ENCODE results near the gene CANT1.

CANT1 gene

DNA sequence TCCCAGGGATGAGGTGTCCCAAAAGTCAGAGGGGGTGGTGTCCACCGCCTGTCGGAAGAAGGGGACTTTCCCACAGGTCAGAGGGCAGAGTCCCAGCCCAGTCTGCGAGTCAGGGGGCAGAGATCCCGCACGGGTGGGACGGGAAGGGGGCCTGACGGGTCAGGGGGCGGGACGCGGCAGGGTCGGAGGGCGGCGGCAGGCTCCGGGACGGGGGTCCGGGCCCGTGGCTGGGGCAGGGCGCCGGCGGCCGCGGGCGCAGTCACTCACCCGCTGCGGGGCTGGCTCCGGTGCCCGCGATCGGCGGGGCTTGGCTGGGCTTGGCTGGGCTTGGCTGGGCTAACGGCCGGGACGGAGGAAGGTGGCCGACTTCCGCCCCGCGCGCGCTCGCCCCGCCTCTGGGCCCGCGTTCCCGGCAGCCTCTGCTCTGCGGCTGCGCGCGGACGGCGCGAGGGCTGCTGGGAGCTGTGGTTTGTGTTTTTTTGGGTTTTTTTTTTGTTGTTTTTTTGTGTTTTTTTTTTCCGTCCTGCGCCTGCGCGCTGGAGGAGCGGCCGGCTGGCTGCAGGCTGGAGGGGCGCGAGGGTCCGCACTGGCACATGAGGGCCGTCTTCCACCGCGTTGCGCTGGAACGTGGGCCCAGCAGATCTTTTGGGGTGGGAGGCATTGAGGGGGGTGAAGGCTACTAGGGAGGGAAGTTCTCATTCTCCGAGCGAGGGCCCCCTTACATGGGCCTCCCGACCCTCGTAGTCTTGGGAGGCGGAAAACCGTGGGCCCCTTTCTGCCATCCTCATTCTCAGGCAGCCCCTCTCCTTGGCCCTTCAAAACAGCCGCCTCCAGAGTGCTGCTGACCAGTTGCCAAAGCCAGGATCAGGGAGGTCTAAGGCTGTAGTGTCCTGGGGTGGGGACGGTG is at the start of gene CANT1:
Gene CANT1, minus strand, starts transcription at position 368 of the 907 bp plus-strand sequence. CDS start 12,142 bp downstream, outside the sequence.
- DNase-seq (ENCODE audit: low read depth in 2 of 2), result peak; percentile 73 to 80

DNA sequence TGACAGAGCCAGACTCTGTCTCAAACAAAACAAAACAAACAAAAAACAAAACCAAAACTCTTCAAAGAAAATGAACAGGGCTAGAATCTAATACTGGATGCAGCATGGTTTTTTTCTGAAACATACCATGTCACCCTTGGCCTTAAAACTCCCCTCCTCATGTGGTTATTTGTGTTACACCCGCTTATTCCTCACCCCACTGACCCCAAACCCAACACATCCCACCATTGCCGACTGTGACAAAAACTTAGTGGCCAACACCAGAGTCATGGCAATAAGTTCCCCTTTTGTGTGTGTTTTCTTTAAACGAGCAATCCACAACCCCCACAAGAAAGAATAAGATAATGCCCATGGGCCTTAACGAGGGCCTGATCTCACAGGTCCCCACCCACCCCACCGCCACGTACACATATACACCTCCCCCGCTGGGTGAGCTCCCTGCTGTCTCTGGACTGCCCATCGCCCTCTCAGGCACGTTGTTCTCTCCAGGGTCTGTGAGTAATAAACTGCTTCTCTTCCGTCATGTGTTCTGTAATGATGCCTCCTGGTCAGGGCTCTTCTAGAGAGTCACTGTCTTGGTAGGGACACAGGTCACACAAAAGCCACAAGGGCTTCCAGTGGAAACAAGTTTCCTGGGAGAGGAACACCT is 48.3 kb upstream of the CANT1 start:
- DNase-seq (ENCODE audit: low read depth in 2 of 2), result no peak

DNA sequence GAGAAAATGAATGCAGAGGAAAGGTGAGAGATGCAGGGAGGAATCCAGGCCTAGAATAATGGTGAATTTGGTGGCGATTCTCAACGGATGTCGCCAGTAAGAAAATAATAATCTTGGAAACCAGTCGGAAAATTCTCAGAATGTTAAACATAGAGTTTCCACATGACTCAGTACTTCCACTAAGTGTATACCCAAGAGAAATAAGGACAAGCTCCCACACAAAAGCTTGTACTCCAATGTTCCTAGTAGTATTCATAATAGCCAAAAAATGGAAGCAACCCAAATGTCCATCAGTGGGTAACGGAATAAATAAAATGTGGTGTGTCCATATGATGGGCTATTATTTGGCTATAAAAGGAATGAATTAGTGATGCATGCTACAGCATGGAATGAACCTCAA is 45.6 kb upstream of the CANT1 start:
- no peak for DNase-seq (ENCODE audit: low read depth in 2 of 2)

DNA sequence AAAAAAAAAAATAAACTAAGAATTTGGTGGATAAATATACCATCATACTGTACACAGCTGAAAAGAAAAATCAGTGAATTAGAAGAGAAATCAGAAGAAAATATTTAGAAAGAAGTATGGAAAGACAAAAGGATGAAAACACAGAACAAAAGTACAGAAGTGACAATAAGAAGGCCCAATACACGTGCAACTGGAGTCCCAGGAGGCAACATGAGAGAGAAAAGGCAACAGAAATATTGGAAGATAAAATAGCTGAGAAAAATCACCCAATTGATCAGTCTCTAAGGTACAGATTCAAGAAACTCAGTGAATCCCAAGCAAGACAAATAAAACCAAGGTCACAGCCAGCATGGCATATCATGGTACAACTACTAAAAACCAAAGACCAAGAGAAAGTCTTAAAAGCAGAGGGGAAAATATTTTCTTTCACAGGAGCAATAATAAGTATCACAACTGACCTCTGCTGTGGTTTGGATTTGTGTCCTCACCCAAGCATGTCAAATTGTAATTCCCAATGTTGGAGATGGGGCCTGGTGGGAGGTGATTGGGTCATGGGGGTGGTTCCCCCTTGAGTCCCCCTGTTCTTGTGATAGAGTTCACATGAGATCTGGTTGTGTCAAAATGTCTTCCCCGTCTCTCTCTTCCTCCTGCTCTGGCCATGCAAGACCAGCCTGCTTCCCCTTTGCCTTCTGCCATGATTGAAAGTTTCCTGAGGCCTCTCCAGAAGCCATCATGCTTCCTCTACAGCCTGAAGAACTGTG is 44.8 kb upstream of the CANT1 start:
- DNase-seq (ENCODE audit: low read depth in 2 of 2), result no peak

DNA sequence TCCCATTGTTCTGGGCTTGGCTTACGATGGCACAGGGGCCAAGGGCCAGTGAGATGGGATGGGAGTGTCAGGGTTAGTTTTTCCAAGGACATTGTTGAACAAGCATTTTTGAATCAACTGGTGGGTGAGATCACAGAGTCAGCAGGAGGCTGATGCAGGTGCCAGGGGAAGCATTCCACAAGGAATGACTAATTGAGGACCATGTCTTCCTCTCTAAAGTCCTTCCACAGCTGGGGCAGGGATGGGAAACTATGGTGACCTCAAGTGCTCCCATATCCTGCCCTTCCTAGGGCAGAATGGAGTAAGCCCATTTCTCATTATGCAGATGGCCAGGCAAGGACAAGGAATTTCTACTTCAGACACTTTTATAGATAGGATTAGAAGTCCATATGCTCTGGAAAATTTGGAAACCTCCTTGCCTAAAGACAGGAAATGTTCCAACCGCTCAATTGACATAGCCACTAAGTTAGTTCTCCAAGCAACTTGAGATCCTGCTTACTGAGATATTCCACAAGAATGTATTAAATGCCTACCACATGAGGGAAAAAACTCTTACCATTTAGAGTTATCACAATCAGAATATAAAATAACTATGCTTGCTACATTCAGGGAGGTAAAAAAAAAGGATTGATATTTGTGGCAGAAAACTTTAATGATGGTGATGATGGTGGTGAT is 43.8 kb upstream of the CANT1 start:
- no peak for DNase-seq (ENCODE audit: low read depth in 2 of 2)

DNA sequence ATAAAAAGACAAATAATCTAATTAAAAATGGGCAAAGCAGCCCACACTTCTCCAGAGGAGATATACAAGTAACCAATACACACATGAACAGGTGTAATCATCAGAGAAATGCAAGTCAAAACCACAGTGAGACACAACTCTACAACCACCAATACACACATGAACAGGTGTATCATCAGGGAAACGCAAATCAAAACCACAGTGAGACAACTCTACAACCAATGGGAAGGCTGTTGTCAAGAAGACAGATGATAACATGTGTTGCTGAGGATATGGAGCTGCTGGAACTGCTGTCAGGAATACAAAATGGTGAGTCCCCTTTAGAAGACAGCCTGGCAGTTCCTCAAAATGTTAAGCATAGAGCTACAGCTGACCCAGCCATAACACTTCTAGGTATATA is 42.6 kb upstream of the CANT1 start:
- no peak for DNase-seq (ENCODE audit: low read depth in 2 of 2)

DNA sequence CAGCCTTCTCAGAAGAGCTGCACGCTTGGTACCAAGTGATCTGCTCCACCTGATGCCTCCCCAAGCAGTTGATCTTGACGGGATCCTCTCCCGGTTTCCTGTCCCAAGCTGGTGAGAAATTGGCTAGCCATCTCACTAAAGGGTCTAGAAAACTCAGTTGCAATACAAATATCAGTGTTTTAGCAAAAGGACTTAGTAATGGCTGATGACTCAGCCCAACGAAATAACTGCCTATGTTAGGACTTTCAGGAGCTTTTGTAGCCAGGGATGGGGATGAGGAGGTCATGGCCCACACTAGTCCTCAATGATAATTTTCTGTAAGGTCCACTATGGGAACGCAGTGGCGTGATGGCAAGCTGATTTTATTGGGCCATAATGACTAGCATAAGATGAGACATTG is 41.7 kb upstream of the CANT1 start:
- DNase-seq (ENCODE audit: low read depth in 2 of 2), result no peak

DNA sequence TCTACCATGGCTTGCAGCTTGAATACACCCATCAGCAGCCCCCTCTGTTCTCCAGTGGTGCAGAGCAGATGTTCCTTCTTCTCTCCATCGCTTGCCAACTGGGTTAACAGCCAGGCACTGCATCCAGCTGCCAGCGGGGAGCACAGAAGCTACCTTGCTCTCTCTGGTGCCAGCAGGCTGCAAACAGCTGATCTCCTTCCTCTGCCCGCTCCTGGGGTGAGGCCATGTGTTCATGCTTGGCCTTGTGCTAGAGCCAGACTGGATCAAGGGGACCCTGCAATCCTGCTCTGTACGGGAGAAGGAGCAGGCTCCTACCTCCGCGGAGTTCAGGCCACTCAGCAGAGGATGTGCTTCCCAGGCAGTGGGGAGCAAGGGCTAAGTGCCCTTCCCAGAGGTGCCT is 41.0 kb upstream of the CANT1 start:
- DNase-seq (ENCODE audit: low read depth in 2 of 2), result no peak

DNA sequence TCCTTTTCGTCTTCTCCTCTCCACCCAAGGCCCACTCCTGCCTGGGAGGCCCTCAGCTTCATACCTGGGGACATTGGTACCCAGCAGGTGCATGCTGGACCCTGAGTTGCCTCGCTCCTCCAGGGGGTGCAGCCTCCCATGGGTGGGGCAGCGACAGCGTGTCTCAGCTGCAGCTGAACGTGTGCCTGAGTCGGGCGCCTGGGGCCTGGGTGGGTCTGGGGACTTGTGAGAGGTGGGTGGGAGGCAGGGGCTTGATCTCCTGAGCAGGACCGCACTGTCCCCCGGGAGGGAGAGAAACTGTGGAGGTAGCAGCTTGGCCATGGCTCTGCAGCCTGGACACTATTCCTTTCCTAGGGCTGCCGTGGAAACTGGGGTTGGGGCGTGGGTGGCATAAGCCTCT is 40.3 kb upstream of the CANT1 start:
- DNase-seq (ENCODE audit: low read depth in 2 of 2), result no peak

DNA sequence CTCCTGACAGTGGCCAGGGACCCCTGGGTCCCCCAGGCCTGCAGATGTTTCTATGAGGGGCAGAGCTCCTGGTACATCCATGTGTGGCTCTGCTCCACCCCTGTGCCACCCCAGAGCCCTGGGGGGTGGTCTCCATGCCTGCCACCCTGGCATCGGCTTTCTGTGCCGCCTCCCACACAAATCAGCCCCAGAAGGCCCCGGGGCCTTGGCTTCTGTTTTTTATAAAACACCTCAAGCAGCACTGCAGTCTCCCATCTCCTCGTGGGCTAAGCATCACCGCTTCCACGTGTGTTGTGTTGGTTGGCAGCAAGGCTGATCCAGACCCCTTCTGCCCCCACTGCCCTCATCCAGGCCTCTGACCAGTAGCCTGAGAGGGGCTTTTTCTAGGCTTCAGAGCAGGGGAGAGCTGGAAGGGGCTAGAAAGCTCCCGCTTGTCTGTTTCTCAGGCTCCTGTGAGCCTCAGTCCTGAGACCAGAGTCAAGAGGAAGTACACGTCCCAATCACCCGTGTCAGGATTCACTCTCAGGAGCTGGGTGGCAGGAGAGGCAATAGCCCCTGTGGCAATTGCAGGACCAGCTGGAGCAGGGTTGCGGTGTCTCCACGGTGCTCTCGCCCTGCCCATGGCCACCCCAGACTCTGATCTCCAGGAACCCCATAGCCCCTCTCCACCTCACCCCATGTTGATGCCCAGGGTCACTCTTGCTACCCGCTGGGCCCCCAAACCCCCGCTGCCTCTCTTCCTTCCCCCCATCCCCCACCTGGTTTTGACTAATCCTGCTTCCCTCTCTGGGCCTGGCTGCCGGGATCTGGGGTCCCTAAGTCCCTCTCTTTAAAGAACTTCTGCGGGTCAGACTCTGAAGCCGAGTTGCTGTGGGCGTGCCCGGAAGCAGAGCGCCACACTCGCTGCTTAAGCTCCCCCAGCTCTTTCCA is 39.5 kb upstream of the CANT1 start:
- no peak for DNase-seq (ENCODE audit: low read depth in 2 of 2)

DNA sequence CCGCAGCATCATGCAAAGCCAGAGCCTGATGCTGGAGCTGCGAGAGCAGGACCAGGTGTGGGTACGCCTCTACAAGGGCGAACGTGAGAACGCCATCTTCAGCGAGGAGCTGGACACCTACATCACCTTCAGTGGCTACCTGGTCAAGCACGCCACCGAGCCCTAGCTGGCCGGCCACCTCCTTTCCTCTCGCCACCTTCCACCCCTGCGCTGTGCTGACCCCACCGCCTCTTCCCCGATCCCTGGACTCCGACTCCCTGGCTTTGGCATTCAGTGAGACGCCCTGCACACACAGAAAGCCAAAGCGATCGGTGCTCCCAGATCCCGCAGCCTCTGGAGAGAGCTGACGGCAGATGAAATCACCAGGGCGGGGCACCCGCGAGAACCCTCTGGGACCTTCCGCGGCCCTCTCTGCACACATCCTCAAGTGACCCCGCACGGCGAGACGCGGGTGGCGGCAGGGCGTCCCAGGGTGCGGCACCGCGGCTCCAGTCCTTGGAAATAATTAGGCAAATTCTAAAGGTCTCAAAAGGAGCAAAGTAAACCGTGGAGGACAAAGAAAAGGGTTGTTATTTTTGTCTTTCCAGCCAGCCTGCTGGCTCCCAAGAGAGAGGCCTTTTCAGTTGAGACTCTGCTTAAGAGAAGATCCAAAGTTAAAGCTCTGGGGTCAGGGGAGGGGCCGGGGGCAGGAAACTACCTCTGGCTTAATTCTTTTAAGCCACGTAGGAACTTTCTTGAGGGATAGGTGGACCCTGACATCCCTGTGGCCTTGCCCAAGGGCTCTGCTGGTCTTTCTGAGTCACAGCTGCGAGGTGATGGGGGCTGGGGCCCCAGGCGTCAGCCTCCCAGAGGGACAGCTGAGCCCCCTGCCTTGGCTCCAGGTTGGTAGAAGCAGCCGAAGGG is 38.6 kb upstream of the CANT1 start:
- DNase-seq (ENCODE audit: low read depth in 2 of 2), result no peak

DNA sequence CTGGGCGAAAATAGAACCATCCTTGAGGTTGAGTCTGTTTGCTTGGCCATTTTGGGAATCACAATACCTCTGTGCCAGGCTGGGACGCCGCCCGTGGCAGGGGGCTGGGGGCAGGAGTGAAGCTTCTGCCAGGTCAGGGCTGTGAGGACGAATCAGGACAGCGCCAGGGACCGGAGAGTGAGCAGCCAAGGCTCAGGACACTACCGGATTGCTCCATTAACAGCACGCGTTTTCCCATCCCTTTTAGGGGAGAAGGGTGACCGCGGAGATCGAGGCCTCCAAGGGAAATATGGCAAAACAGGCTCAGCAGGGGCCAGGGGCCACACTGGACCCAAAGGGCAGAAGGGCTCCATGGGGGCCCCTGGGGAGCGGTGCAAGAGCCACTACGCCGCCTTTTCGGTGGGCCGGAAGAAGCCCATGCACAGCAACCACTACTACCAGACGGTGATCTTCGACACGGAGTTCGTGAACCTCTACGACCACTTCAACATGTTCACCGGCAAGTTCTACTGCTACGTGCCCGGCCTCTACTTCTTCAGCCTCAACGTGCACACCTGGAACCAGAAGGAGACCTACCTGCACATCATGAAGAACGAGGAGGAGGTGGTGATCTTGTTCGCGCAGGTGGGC is 37.8 kb upstream of the CANT1 start:
- DNase-seq (ENCODE audit: low read depth in 2 of 2), result no peak

DNA sequence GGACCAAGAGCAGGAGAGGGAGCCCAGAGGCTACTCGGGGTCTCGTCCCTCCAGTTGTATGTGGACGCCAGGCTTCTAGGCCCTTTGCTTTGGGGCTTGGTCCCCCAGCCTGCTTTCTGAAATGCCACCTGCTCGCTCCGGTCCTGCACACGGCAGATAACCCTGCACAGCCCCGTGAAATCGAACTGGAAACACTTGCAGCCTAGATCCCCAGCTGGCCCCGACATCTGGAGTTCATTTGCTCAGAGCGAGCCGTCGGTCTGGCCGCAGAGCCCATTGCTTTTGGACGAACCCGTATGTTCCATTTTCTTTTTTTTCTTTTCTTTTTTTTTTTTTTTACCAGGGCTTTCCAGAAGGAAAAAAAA is 37.3 kb upstream of the CANT1 start:
- no peak for DNase-seq (ENCODE audit: low read depth in 2 of 2)

DNA sequence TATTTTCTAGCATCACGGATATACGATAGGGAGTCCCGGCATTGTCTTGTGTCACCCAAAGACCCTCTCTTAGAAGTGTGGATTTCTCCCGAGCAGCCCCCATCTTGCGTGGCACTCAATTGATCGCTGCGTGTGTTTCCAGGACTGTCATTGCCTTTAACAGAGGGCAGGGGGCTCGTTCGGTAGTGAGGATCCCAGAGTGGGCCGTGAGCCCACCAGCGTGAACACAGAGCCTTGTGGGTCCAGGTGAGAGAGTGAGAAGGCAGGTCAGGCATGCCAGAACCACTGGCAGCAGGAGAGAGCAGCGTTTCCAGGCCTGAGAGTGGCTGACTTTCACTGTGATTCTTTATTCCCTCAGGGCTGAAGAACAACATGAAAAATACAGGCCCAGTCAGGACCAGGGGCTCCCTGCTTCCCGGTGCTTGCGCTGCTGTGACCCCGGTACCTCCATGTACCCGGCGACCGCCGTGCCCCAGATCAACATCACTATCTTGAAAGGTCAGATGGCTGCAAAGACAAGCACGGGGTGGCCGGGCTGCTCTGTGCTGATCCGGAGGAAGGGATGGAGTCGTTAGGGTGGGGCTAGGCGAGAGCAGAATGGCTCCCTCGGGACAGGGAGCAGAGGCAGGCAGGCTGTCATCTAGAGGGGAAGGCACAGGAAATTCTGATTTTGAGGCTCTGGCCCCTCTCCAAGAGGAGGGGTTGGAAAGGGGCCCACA is 36.8 kb upstream of the CANT1 start:
- DNase-seq (ENCODE audit: low read depth in 2 of 2), result no peak

DNA sequence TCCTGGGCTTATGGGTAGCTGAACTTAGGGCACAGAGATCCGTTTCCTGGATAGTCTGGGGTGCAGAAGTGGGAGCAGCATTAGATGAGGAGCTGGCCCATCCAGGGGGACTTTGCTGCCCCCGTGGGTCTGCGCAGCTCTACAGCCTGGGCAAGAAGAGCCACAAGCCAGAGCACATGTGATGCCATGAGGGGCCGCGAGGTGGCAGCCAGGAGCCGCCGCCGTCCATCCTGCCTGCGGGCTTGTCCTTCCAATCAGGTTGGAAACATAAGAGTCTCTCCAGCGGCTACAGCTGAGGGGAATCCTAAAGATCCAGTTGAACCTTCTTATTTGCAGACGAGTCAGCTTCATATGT is 36.3 kb upstream of the CANT1 start:
- DNase-seq (ENCODE audit: low read depth in 2 of 2), result peak; percentile 46 to 51

DNA sequence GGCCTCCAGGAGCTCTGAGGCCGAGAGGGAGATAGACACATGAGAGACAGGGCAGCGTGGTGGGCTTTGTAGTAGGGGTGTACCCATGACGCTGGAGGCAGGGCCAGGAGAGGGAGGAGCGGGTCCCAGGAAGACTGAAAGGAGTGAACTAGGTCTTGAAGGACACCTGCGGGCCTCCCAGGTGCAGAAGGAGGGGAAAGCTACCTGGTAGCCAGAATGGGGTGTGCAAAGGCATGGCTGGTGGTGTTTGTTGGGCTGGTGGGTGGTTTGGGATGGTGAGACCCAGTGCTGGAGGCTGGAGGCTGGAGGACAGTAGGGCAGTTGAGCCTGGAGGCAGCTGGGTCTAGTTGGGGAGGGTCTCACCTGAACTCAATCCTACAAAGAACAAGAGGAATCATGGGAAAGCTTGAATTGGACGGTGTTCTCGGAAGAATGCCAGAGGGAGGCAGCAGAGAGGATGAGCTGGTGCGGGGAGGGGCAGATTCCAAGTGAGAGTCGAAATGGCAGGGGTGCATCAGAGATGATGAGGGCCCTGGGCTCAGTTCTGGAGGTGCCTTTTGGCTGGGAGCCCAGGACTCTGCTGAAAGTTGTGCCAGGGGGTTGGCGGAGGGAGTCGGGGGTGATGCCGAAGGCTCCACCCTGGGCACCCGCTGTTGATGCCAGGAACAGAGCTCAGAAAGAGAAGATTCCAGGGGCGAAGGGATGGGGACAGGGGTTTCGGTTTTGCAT is 35.6 kb upstream of the CANT1 start:
- no peak for DNase-seq (ENCODE audit: low read depth in 2 of 2)

DNA sequence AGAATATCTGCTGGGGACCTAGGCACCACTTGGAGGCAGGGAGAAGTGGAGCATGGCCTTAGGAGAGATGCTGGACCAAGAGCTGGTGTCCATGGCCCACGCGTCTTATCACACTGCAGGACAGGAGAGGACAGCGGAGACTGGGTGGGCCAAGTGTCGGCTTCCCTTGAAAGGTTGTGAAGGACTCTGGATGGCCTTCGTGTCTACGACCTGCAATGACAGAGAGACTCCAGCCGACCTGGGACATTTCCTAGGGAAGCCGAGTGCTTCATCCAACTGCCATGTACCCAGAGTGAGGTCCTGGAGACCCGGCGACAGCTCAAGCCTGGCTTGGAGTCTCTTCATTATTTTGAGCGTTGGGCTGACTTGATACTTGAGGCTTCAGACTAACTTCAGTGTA is 34.9 kb upstream of the CANT1 start:
- DNase-seq (ENCODE audit: low read depth in 2 of 2), result no peak

DNA sequence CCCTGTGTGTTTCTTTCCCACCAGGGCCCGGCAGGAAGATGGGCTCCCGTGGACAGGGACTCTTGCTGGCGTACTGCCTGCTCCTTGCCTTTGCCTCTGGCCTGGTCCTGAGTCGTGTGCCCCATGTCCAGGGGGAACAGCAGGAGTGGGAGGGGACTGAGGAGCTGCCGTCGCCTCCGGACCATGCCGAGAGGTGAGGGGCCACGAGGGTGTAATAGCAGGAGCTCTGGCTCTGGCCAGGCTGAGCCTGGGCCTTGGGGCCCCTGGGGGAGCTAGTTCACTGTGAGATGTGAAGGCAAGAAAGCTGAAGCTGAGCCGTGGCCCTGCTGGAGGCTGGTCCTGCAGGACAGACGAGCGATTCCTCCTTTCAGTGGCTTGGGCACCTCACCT is 34.4 kb upstream of the CANT1 start:
- no peak for DNase-seq (ENCODE audit: low read depth in 2 of 2)
